Measurements from ENCODE around the gene LGALS3BP. TPM values are rescaled to one million over a fixed set of nuclear protein-coding genes. Genes with fewer than 3 reads are reported as not detected.

LGALS3BP gene
- total and polyA plus RNA-seq, 2 of the 13 experiments (the other 11 are each of a cell fraction or from before 2014, with no cell fraction given): 137 to 332 TPM

- TF ChIP-seq, protein P1, sequence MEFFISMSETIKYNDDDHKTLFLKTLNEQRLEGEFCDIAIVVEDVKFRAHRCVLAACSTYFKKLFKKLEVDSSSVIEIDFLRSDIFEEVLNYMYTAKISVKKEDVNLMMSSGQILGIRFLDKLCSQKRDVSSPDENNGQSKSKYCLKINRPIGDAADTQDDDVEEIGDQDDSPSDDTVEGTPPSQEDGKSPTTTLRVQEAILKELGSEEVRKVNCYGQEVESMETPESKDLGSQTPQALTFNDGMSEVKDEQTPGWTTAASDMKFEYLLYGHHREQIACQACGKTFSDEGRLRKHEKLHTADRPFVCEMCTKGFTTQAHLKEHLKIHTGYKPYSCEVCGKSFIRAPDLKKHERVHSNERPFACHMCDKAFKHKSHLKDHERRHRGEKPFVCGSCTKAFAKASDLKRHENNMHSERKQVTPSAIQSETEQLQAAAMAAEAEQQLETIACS (CRISPR knock-in tag; IDR thresholded peaks at IDR 0.05): no peak
- TF ChIP-seq, protein P2, sequence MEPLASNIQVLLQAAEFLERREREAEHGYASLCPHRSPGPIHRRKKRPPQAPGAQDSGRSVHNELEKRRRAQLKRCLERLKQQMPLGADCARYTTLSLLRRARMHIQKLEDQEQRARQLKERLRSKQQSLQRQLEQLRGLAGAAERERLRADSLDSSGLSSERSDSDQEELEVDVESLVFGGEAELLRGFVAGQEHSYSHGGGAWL (CRISPR knock-in tag; IDR thresholded peaks at IDR 0.05): peak; percentile 15; the same call in 1 of the 2 replicates
- TF ChIP-seq, protein P3, sequence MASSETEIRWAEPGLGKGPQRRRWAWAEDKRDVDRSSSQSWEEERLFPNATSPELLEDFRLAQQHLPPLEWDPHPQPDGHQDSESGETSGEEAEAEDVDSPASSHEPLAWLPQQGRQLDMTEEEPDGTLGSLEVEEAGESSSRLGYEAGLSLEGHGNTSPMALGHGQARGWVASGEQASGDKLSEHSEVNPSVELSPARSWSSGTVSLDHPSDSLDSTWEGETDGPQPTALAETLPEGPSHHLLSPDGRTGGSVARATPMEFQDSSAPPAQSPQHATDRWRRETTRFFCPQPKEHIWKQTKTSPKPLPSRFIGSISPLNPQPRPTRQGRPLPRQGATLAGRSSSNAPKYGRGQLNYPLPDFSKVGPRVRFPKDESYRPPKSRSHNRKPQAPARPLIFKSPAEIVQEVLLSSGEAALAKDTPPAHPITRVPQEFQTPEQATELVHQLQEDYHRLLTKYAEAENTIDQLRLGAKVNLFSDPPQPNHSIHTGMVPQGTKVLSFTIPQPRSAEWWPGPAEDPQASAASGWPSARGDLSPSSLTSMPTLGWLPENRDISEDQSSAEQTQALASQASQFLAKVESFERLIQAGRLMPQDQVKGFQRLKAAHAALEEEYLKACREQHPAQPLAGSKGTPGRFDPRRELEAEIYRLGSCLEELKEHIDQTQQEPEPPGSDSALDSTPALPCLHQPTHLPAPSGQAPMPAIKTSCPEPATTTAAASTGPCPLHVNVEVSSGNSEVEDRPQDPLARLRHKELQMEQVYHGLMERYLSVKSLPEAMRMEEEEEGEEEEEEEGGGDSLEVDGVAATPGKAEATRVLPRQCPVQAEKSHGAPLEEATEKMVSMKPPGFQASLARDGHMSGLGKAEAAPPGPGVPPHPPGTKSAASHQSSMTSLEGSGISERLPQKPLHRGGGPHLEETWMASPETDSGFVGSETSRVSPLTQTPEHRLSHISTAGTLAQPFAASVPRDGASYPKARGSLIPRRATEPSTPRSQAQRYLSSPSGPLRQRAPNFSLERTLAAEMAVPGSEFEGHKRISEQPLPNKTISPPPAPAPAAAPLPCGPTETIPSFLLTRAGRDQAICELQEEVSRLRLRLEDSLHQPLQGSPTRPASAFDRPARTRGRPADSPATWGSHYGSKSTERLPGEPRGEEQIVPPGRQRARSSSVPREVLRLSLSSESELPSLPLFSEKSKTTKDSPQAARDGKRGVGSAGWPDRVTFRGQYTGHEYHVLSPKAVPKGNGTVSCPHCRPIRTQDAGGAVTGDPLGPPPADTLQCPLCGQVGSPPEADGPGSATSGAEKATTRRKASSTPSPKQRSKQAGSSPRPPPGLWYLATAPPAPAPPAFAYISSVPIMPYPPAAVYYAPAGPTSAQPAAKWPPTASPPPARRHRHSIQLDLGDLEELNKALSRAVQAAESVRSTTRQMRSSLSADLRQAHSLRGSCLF (CRISPR knock-in tag; IDR thresholded peaks at IDR 0.05; ENCODE audit: borderline replicate concordance): no peak
- TF ChIP-seq ZNF432 (CRISPR knock-in tag; IDR thresholded peaks at IDR 0.05; ENCODE audit: borderline replicate concordance) (no peak), SIX4 (CRISPR knock-in tag; IDR thresholded peaks at IDR 0.05) (peak; percentile 5; the same call in 1 of the 2 replicates), ZNF326 (CRISPR knock-in tag; IDR thresholded peaks at IDR 0.05; ENCODE audit: borderline replicate concordance) (no peak), IRX3 (CRISPR knock-in tag; IDR thresholded peaks at IDR 0.05; ENCODE audit: borderline replicate concordance, low read depth) (no peak; the same call in 1 of the 2 replicates), KLF12 (CRISPR knock-in tag; IDR thresholded peaks at IDR 0.05; ENCODE audit: borderline replicate concordance) (peak; percentile 46; the same call in 1 of the 2 replicates), ZNF17 (CRISPR knock-in tag; IDR thresholded peaks at IDR 0.05) (no peak), NFRKB (IDR thresholded peaks at IDR 0.05) (no peak), SP140L (CRISPR knock-in tag; IDR thresholded peaks at IDR 0.05; ENCODE audit: borderline replicate concordance) (peak; percentile 89; the same call in 1 of the 2 replicates), NR1H2 (CRISPR knock-in tag; IDR thresholded peaks at IDR 0.05; ENCODE audit: borderline replicate concordance, low read depth) (no peak; the same call in 1 of the 2 replicates), TBP (CRISPR knock-in tag; IDR thresholded peaks at IDR 0.05) (no peak), ZSCAN9 (CRISPR knock-in tag; IDR thresholded peaks at IDR 0.05; ENCODE audit: borderline replicate concordance) (peak; percentile 76; the same call in 1 of the 2 replicates)
- TF ChIP-seq, protein P4, sequence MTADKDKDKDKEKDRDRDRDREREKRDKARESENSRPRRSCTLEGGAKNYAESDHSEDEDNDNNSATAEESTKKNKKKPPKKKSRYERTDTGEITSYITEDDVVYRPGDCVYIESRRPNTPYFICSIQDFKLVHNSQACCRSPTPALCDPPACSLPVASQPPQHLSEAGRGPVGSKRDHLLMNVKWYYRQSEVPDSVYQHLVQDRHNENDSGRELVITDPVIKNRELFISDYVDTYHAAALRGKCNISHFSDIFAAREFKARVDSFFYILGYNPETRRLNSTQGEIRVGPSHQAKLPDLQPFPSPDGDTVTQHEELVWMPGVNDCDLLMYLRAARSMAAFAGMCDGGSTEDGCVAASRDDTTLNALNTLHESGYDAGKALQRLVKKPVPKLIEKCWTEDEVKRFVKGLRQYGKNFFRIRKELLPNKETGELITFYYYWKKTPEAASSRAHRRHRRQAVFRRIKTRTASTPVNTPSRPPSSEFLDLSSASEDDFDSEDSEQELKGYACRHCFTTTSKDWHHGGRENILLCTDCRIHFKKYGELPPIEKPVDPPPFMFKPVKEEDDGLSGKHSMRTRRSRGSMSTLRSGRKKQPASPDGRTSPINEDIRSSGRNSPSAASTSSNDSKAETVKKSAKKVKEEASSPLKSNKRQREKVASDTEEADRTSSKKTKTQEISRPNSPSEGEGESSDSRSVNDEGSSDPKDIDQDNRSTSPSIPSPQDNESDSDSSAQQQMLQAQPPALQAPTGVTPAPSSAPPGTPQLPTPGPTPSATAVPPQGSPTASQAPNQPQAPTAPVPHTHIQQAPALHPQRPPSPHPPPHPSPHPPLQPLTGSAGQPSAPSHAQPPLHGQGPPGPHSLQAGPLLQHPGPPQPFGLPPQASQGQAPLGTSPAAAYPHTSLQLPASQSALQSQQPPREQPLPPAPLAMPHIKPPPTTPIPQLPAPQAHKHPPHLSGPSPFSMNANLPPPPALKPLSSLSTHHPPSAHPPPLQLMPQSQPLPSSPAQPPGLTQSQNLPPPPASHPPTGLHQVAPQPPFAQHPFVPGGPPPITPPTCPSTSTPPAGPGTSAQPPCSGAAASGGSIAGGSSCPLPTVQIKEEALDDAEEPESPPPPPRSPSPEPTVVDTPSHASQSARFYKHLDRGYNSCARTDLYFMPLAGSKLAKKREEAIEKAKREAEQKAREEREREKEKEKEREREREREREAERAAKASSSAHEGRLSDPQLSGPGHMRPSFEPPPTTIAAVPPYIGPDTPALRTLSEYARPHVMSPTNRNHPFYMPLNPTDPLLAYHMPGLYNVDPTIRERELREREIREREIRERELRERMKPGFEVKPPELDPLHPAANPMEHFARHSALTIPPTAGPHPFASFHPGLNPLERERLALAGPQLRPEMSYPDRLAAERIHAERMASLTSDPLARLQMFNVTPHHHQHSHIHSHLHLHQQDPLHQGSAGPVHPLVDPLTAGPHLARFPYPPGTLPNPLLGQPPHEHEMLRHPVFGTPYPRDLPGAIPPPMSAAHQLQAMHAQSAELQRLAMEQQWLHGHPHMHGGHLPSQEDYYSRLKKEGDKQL (CRISPR knock-in tag; IDR thresholded peaks at IDR 0.05; ENCODE audit: low read depth): peak; percentile 1; the same call in 1 of the 2 replicates
Measured at GRCh38 chr17:78979780-78980623, at the start of gene LGALS3BP (continued).

Measured in HepG2 (cell line).